Uterus (tissue), 4 donors: ENCODE data around the gene FGF4. TPM values are rescaled to one million over a fixed set of nuclear protein-coding genes. Genes with fewer than 3 reads are reported as not detected.

Source experiments
- DNase-seq, 2 donors: peaks; one replicate each; pipeline ENCODE4 v3.0.0-alpha.2; 2019 to 2020
- H3K27ac ChIP-seq, 2 donors: fragments of 200-600 bp; sonication (generic); 1 replicate in 1 of 2; 2 replicates in 1 of 2; pipeline ENCODE4 v1.5.1; 2016 to 2018
- H3K27me3 ChIP-seq, 2 donors: fragments of 200-600 bp; sonication (generic); one replicate each; pipeline ENCODE4 v1.5.1; 2018 to 2019; ENCODE audit warnings: control low read depth in 1 of 2
- H3K36me3 ChIP-seq, 2 donors: fragments of 200-600 bp; sonication (generic); one replicate each; pipeline ENCODE4 v1.5.1; 2019; ENCODE audit warnings: control low read depth in 1 of 2
- H3K4me1 ChIP-seq, 2 donors: fragments of 200-600 bp; sonication (generic); one replicate each; pipeline ENCODE4 v1.5.1; 2018 to 2019; ENCODE audit warnings: control low read depth in 1 of 2
- H3K4me3 ChIP-seq, 2 donors: fragments of 200-600 bp; sonication (generic); 1 replicate in 1 of 2; 2 replicates in 1 of 2; pipeline ENCODE4 v1.5.1; 2018 to 2019; ENCODE audit warnings: mild to moderate bottlenecking in 1 of 2
- H3K9me3 ChIP-seq, 2 donors: fragments of 200-600 bp; sonication (generic); one replicate each; pipeline ENCODE4 v1.5.1; 2019; ENCODE audit warnings: control low read depth in 1 of 2
- CTCF ChIP-seq, 4 experiments: fragments of 200-600 bp in 2 of 4; fragments of 450-650 bp in 2 of 4; sonication (generic) in 2 of 4; IDR thresholded peaks; one replicate each; pipeline ENCODE4 v1.5.1; 2016 to 2019; ENCODE audit warnings: antibody characterized with exemption in 4 of 4, mild to moderate bottlenecking in 2 of 4, moderate library complexity in 1 of 4
- POLR2A ChIP-seq, 2 donors: fragments of 450-650 bp; IDR thresholded peaks; one replicate each; pipeline ENCODE4 v1.6.1; 2016; ENCODE audit warnings: antibody characterized with exemption in 2 of 2, mild to moderate bottlenecking in 1 of 2, moderate library complexity in 1 of 2
- intact Hi-C: fragments of 100-400 bp; cut with DNase I; formaldehyde crosslinking; loops from one replicate; pipeline ENCODE4 v1.15.1; 2023; ENCODE audit warnings: low total_unique reads
- total RNA-seq, 4 donors: library from RNA; depleted of rRNA in 3 of 4; stranded (reverse); fragments of >200 nt in 3 of 4; gene quantifications; one replicate each; pipeline versions ENCODE4 v1.1.0 to v1.2.4, GENCODE V29; 2014 to 2023
- donor health status: DM: yes; HTN: yes; CAD: no.

Gene FGF4
- total RNA-seq, 4 donors from 2014 or later: not detected

- Histone ChIP-seq H3K4me1 (no peaks in the 10 kb centered on the region), H3K27me3 (no peaks in the 10 kb centered on the region), H3K9me3 (no peaks in the 10 kb centered on the region), H3K4me3 (no peak overlapping the region), H3K27ac (no peak overlapping the region), H3K36me3 (no peaks in the 10 kb centered on the region)
- DNase-seq: no peak
- intact Hi-C loops: no loop called here
- TF ChIP-seq CTCF (IDR thresholded peaks at IDR 0.05): no peak
- no peak for TF ChIP-seq POLR2A (IDR thresholded peaks at IDR 0.05)
Measured at GRCh38 chr11:69744435-69744834, 30.7 kb downstream of the FGF4 start.

- H3K27ac ChIP-seq: no peak overlapping the region
- H3K4me3 ChIP-seq: no peak overlapping the region
- no peaks in the 10 kb centered on the region for H3K36me3 ChIP-seq
- no peak for TF ChIP-seq POLR2A (IDR thresholded peaks at IDR 0.05)
- no peak for TF ChIP-seq CTCF (IDR thresholded peaks at IDR 0.05)
- H3K9me3 ChIP-seq: no peaks in the 10 kb centered on the region
- intact Hi-C loops: no loop called here
- DNase-seq: no peak
- H3K4me1 ChIP-seq: no peaks in the 10 kb centered on the region
- H3K27me3 ChIP-seq: no peaks in the 10 kb centered on the region
Measured at GRCh38 chr11:69734841-69735240, 40.3 kb downstream of the FGF4 start.

- Histone ChIP-seq H3K4me3 (no peak overlapping the region), H3K36me3 (no peaks in the 10 kb centered on the region), H3K27me3 (no peaks in the 10 kb centered on the region), H3K9me3 (no peaks in the 10 kb centered on the region), H3K4me1 (no peaks in the 10 kb centered on the region), H3K27ac (no peak overlapping the region)
- DNase-seq: no peak
- intact Hi-C loops: no loop called here
- TF ChIP-seq CTCF (IDR thresholded peaks at IDR 0.05) (no peak), POLR2A (IDR thresholded peaks at IDR 0.05) (no peak)
Measured at GRCh38 chr11:69734367-69734766, 40.8 kb downstream of the FGF4 start.

GRCh38 chr11:69732910-69733309, 42.2 kb downstream of the FGF4 start:
- H3K27me3 ChIP-seq: no peaks in the 10 kb centered on the region
- no peak for DNase-seq
- intact Hi-C loops: no loop called here
- TF ChIP-seq POLR2A (IDR thresholded peaks at IDR 0.05): no peak
- TF ChIP-seq CTCF (IDR thresholded peaks at IDR 0.05): no peak
- H3K9me3 ChIP-seq: no peaks in the 10 kb centered on the region
- no peak overlapping the region for H3K27ac ChIP-seq
- no peak overlapping the region for H3K4me3 ChIP-seq
- no peaks in the 10 kb centered on the region for H3K36me3 ChIP-seq
- H3K4me1 ChIP-seq: no peaks in the 10 kb centered on the region

- TF ChIP-seq POLR2A (IDR thresholded peaks at IDR 0.05) (no peak), CTCF (IDR thresholded peaks at IDR 0.05) (no peak)
- Histone ChIP-seq H3K36me3 (no peaks in the 10 kb centered on the region), H3K4me3 (no peak overlapping the region), H3K27me3 (no peaks in the 10 kb centered on the region), H3K9me3 (no peaks in the 10 kb centered on the region), H3K27ac (no peak overlapping the region), H3K4me1 (no peaks in the 10 kb centered on the region)
- no peak for DNase-seq
- intact Hi-C loops: no loop called here
Measured at GRCh38 chr11:69731110-69731509, 44.0 kb downstream of the FGF4 start.
